Limb (tissue), 2 donors: ENCODE measurements around the gene PLD5.
"Not testable (repeated sequence)": the region's sequence is repeated elsewhere in the genome, so short reads cannot be mapped to it uniquely, and the experiment has no call there.

Experiments used
- DNase-seq, 2 donors: peaks; one replicate each; pipeline ENCODE4 v3.0.0-alpha.2; 2016; ENCODE audit errors: extremely low spot score in 2 of 2

Gene PLD5

DNA sequence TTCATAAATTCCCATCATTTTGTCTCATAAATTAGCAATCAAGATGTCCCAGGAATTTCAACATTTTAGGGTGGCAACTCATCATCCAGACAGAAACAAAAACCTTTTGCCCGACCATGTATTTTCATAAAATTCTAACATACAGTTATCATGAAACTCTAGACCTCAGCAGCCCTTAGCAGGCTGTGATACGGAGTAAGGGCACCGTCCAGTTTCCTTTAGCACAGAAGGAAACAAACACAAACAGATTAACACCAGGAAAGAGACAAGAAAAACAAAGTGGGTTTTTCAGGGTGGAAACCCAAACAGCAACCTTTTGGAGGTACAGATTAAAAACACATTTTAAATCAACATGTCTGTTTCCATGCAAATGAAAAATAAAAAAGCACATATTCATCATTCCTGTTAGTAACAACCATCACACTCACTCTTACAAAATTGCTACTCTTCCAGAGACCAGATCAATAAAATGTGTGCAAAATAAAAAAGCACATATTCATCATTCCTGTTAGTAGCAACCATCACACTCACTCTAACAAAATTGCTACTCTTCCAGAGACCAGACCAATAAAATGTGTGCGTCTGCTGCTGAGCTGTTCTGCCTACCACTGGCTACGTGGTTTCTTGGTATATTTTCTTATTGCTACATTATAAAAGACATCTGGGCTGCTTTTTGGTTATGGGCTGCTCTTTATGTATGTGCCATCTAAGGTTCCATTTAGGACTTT is 241.6 kb downstream of the PLD5 start:
- DNase-seq, result not testable (repeated sequence)

DNA sequence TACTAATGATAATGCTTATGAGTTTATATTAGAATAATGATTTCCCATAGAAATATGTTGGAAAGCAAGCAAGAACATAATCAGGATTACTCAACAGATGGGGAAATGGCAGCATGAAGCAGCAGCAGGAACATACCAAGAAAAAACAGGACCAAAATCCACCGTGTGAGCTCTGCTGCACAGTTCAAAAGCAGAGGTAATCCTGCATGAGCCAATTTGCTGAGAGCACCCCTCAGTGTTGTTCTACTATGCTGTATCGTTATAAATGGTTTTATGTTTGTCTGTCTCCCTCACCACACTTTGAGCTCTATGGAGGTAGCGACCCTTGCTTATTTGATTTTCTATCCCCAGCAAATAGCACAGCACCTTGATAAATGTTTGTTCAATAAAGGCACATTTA is 246.1 kb downstream of the PLD5 start:
- DNase-seq, result not testable (repeated sequence)

DNA sequence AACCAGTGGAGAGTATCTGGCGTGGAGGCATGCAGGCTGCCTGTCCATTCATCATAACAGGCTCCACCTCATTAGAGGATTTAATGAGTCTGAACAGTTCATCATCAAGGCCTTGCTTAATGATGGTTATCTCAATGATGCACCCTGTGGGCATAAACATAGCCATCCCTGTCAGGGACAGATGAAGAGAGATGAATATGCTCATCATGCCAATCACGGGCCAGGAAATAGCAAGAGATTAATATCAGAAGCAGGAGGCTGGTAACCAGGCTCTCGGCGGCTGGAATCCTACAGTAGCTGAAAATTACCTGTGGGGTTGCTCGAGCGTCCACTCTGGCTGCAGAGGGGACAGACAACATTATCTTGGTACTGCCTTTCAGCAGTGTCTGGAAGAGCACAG is 247.7 kb downstream of the PLD5 start:
- not testable (repeated sequence) for DNase-seq

DNA sequence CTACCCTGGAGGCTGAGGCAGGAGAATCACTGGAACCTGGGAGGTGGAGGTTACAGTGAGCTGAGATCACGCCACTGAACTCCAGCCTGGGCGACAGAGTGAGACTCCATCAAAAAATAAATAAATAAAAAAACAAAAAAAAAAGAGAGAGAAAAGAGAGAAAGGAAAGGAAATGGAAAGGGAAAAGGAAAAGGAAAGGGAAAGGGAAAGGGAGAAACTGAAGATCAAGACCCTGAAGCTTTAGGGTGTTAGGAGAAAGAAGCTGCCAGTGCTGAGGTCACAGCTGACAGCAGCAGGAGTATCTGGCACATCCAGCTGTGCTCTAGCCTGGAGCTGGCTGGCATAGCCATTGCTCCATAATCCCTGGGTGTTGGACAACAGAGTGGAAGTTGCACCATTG is 257.5 kb downstream of the PLD5 start:
- not testable (repeated sequence) for DNase-seq

DNA sequence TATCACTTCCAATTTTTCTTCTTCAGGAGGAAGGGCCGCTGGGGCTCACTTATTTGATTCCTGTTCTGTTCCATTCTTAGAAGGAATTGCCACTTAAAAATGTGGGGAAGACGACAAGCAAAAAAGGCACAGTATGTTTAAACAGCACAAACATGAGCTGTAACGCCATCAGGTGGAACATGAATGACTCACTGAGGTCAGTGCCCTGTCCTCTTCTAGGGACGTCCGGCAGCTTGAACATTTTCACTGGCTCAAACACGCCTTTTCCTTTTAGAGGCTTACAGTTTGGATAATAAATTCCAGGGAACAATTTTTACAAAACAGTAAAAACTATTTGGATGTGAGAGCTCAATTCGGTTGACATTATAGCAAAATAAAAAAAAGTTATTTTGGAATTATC is 260.1 kb downstream of the PLD5 start:
- DNase-seq, result not testable (repeated sequence)

DNA sequence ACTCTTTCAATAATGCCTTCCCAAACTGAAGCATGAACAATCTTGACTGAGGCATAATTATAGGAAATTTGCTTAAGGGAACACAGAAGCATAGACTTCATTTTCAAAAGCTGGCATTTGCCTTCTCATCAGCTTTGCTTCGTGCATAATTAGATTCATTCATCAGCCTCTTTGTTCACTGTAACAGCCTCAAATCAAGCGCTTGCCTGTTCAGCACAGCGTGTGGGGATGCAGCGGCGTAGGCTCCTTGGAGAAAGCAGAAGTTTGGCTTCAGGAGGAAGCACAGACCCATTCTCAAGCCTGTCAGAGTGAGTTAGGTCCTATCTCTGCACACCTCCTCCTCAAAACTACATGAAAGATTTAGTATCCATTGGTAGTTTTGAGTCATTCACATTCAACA is 279.2 kb downstream of the PLD5 start:
- DNase-seq, result no peak

DNA sequence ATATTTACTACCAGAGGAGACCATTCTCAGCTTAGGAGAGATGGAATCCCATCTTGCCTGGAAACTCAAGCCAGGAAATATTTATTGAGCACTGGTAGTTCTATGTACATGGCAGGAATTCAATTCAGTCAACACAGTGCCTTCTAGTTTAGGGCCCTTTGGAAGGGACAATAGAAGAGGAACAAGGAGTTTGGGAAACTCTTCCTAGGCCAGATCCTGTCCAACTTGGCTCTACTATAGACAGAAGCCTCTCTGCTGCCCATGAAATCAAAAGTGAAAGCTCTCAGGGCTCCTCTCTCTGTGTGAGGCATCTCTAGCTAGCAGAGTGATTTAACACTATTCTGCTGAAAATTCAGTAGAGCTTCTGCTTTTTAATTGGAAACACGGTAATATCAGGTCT is 281.0 kb downstream of the PLD5 start:
- DNase-seq, result no peak

DNA sequence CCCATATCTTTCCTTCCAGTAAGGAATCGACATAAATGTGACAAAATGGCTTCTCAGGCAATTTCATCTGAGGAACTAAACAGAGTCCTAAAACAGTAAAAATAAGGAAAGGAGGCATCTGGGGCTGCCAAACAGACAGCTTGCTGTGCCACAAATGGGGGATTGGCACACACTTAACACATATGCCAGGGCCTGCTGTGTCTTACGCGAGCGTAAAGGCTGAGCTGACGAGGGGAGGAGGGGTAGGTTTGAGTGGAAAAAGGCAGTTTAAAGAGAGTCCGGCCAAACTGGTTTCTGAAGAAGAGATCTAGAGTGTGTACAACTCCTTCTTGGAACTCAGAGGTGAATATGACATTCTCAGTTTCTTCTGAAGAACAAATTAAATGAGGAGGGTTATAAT is 281.5 kb downstream of the PLD5 start:
- DNase-seq, result no peak

DNA sequence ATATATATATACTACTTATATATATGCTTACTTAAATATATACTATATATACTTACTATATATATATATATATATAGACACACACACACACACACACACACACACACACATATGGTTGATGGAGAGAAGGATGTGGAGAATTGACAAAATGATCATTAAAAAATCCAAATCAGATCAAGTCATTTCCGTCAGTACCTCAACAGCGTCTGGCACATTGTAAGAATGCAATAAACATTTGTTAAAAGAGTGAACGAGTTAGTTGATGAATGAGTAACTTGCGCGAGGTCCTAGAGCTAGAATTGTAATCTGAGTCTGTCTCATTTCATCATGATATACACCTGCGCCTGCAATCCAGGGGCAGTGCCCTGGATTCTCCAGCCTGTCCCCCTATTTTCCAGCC is 282.6 kb downstream of the PLD5 start:
- no peak for DNase-seq

DNA sequence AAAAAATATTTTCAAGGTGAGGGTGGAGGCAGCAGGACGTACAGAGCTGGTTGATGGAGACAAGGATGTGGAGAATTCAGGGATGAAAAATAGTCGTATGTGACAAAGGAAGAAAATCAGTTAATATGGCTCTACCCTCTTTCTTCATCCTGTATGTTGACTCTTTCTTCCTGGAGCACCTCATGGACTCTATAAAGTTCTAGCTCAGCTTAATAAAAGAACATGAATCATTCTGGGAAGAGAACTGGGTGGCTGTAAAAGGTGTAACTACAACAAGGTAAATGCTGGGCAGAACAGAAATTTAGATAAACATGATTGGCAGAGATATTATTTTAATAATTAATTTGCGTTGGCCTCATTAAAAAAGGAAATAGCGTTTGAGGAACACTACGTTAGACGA is 283.8 kb downstream of the PLD5 start:
- no peak for DNase-seq

DNA sequence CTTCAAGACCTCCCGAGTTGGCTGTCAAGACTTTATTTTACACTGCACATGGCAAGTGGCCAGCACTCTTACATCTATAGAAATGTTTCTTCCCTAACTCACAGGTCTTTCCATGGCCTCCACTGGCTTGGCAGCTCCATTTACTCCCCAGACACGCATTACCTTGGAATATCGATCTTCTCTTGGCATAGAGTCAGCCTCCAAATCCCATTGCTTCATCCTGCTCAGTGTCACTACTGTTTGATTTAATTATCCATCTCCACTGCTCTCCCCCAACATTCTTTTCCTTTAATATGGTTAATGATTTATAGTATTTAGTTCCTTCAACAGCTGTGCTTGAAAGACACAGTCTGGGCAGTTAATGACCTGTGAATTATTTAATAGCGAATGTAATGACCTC is 284.4 kb downstream of the PLD5 start:
- DNase-seq, result no peak

DNA sequence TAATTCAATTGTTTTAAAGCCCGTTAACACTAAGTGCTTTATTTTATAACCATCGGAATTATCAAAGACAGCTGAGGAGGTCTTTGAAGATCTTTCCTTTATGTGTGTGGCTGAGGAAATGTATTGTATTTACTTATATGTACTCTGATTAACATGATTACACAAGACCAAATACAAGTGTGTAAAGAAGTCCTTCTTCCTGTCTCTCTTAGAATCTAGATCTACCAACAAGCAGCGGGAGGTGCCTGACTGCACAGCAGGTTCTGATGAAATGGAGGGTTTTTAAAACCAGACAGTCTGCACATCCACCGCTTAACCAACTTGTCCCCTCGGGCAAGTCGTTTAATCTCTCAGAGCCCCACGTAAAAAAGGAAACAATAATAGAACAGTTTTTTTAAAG is 285.1 kb downstream of the PLD5 start:
- DNase-seq, result no peak

DNA sequence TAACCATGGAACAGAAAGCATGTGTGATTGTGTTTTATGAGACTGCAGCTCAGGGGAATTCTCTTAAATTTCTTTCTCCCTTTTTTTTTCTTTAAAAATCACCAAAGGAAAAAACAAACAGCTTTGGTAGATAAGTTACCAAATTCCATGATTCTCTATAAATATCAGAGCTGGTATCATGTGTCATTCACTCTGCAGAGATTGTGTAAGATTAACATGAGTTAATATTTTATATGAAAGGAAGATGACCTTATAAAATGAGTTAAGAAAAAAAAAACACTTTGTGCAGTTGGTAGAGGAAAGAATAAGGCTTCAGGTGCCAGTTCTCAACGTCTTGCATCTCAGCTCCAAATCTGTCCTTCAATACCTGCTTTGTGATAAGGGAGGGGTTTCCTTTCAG is 287.4 kb downstream of the PLD5 start:
- DNase-seq, result no peak

DNA sequence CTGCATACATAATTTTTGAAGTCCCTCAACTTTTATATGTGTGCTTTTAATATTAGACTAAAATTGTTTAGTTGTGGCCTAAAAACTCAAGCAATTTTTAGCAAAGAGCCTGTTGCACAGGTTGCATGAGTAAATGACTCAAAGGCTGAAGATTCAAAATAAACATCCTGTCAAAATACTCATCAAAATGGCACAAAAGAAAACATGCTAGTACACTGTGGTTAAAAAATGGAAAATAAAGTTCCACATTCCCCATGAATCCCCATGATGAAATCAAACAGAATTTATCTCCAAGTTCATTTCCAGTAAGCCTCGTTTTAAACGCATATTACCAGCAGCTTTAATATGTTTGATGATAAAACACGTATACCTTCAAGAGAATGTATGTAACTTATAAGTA is 295.5 kb downstream of the PLD5 start:
- no peak for DNase-seq

DNA sequence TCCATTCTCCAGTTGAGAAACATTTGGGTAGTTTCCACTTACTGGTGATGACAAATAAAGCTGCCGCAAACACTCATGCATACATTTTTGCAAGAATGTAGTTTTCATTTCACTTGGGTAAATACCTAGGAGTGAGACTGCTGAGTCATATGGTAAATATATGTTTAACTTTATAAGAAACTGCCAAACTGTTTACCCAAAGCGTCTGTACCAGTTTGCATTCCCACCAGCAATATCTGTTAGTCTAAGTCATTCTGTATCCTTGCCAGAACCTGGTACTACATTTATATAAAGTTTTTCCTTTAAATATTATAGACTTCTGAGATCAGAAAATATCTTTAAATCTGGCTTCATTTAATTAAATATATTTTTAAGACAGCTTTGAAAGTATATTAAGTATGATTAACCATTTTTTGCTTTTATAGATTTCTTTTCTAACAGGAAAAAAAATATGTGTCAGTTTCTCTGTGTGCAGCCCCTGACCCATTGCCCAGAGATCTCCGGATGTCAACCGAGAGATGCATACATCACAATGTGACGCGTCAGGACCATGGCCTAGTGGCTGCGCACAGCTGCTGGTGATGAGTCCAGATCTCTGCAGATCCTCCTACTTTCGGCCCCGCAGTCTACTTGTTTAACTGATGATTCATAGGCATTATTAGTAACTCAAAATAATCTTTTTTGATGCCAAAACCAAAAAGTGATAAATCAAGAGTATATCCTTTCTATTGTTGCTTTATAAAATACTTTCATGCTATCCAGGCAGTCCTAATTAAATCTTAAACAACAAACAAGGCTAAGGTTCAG is 298.5 kb downstream of the PLD5 start:
- no peak for DNase-seq

DNA sequence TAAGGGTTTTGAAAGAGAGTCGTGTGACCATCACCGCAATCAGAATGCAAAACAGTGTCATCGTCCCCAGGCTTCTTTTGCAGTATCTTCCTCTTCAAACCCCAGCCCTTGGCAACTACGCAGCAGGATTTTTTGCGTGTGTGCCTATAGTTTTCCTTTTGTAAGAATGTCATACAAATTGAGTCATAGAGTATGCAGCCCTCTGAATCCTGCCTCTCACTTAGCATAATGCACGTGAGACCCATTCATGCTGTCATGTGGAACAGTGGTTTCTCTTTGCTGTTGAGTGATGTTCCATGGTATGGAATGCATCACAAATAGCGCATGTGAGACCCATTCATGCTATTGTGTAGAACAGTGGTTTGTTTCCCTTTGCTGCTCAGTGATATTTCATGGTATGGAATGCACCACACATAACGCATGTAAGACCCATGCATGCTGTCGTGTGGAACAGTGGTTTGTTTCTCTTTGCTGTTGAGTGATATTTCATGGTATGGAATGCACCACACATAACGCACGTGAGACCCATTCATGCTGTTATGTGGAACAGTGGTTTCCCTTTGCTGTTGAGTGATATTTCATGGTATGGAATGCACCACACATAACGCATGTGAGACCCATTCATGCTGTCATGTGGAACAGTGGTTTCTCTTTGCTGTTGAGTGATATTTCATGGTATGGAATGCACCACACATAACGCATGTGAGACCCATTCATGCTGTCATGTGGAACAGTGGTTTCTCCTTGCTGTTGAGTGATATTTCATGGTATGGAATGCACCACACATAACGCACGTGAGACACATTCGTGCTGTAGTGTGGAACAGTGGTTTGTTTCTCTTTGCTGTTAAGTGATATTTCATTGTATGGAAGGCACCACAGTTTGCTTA is 299.4 kb downstream of the PLD5 start:
- not testable (repeated sequence) for DNase-seq

DNA sequence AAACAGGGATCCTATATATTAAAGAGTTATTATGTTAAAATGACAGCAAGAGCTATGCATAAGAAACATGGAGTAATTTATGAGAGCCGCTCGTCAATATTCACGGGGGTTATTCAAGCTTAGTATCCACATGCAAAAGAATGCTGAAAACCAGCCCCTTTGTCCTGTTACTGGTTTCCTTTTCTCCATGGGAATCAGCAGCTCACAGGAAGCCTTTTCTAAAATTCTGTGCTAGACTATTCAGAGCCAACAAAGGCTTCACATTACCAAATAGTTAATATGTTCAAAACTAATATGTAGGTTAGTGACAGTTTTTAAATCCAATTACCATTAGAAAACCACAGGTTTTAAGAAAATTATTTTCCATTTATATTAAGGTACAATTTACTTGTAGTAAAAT is 300.0 kb downstream of the PLD5 start:
- no peak for DNase-seq

DNA sequence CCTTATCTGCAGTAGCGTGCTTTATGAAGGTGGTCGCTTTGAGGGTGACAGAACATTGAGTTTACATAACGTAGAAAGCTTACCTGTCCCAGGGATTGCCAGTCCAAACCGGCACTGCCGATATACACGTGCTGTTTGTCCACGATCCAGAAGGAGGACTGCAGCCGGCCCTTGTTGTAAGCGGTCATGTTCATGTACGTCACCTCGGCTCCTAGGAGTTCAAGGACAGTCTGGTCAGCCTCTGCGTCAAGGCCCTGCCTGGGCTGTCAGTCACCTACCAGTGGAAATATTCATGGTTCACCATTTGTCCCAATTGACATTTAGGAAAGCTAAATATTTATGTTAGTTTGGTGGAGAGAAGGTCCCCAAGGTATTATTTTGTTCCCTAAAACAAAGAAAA is 304.6 kb downstream of the PLD5 start:
- no peak for DNase-seq

DNA sequence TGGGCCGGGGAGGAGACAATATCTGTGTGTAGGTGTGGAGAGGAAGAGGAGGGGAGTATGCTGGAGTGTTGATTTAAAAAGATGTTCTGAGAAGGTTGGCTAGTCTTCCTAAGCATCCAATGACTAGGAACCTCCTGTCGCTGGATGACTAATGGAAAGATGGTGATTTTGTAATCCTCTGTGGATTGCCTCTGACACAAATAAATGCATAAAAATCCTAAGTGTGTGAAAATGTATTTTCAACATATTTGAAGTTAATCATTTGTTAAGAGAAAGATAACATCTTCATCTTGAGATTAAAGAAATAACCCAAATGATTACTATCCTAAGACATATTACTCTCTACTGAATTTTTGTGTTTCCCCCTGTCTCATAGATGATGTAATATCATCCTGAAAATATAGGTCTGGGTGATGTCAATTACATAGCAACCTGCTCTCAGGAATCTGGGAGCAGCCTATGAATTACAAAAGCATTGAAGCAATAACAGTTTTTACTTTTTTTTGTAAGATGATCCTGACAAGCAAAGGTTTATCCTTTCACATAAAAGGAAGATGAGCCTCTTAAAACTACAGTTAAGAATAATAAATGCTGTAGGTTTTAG is 305.1 kb downstream of the PLD5 start:
- DNase-seq, result no peak

DNA sequence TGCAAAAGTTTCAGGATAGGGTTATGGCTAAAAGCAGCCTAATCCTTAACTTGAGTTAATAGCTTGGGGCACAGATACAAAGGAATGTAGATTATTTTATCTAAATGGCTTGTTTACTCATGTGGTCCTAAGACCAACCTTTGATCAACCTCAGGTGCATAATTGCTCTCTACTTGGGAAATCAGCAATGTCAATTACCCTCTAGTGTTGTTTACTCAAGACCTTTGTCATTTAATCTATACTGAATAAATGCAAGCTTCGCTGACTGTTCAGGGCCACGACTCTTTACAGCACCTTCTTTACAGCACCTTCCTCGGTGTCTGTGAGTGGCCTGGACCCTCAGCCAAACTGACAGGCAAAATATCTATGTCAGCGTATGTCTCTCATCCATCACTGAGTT is 308.1 kb downstream of the PLD5 start:
- no peak for DNase-seq

DNA sequence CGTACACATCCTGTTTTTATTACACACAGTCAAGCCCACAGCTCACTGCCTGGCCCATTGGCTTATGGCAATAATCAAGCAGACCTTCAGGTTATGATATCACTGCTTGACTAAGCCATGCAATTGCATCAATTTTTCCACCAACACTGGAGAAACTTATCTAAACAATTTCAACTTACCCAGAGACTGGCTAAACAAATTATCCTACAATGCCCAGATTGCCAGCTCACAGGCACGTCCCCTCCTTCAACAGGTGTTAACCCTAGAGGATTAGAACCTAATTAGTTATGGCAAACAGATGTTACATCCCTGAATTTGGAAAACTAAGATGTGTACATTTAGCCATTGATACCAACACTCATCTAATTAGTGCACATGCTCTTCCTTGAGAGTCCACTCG is 310.0 kb downstream of the PLD5 start:
- DNase-seq, result not testable (repeated sequence)

DNA sequence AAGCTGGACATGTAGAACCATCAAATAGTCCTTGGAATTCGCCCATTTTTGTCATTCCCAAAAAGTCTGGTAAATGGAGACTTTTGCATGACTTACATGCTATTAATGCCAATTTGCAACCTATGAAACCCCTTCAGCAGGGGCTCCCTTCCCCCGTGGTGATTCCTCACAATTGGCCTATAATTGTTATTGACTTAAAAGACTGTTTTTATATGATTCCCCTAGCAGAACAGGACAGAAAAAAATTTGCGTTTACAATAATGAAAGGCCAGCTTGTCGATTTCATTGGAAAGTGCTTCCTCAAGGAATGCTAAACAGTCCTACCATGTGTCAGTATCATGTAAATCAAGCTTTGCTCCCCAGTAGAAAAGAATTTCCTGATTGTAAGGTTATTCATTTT is 311.5 kb downstream of the PLD5 start:
- not testable (repeated sequence) for DNase-seq
